SHP77 (cell line): Measurements from ENCODE around the gene SLC16A11.
"Not testable (repeated sequence)": the region's sequence is repeated elsewhere in the genome, so short reads cannot be mapped to it uniquely, and the experiment has no call there.

ENCODE experiments used
- DNase-seq, 2 experiments: peaks; one replicate each; lab custom pipeline; 2025; lab: John Stamatoyannopoulos, UW

The SLC16A11 gene

GRCh38 chr17:7043497-7044198 lies at the start of gene SLC16A11:
Gene SLC16A11, minus strand, starts transcription at chr17:7044092. Its CDS starts 579 bp downstream, at chr17:7043513.
- DNase-seq: peak; percentile 77 to 86

GRCh38 chr17:7091311-7092005 lies 47.6 kb upstream of the SLC16A11 start:
- DNase-seq: not testable (repeated sequence)

- not testable (repeated sequence) for DNase-seq
Observed at GRCh38 chr17:7089570-7089969, 45.7 kb upstream of the SLC16A11 start.

- DNase-seq: not testable (repeated sequence)
Observed at GRCh38 chr17:7088442-7088841, 44.5 kb upstream of the SLC16A11 start.

- DNase-seq: no peak
Observed at GRCh38 chr17:7084088-7084487, 40.2 kb upstream of the SLC16A11 start.

GRCh38 chr17:7083592-7083991 lies 39.7 kb upstream of the SLC16A11 start:
- DNase-seq: no peak

GRCh38 chr17:7081341-7082062 lies 37.6 kb upstream of the SLC16A11 start:
- DNase-seq: no peak

- no peak for DNase-seq
Observed at GRCh38 chr17:7080456-7081041, 36.7 kb upstream of the SLC16A11 start.

GRCh38 chr17:7079581-7080455 lies 35.9 kb upstream of the SLC16A11 start, which contains the start of gene CLEC10A:
Gene CLEC10A, minus strand, starts transcription at chr17:7080251. Its CDS starts 1,439 bp downstream, at chr17:7078812.
- no peak for DNase-seq

GRCh38 chr17:7078711-7079110 lies 34.8 kb upstream of the SLC16A11 start:
- DNase-seq: no peak

GRCh38 chr17:7077911-7078546 lies 34.1 kb upstream of the SLC16A11 start:
- no peak for DNase-seq

GRCh38 chr17:7074931-7075330 lies 31.0 kb upstream of the SLC16A11 start:
- DNase-seq: no peak

GRCh38 chr17:7072406-7072805 lies 28.5 kb upstream of the SLC16A11 start:
- no peak for DNase-seq

GRCh38 chr17:7070712-7071111 lies 26.8 kb upstream of the SLC16A11 start:
- no peak for DNase-seq

- no peak for DNase-seq
Observed at GRCh38 chr17:7068268-7068667, 24.4 kb upstream of the SLC16A11 start.

- DNase-seq: no peak
Observed at GRCh38 chr17:7067198-7067597, 23.3 kb upstream of the SLC16A11 start.

- DNase-seq: no peak
Observed at GRCh38 chr17:7064261-7064660, 20.4 kb upstream of the SLC16A11 start.

- DNase-seq: no peak
Observed at GRCh38 chr17:7063518-7064094, 19.7 kb upstream of the SLC16A11 start.

GRCh38 chr17:7060165-7060891 lies 16.4 kb upstream of the SLC16A11 start:
- DNase-seq: no peak
